ENCODE measurements around the gene MROH8. TPM values are rescaled to one million over a fixed set of nuclear protein-coding genes. Genes with fewer than 3 reads are reported as not detected.
A peak's percentile ranks its signal among the peaks of the same experiment; 100 is the strongest.

Gene MROH8
- total and polyA plus RNA-seq, 8 donors: 0.43 to 6.4 (median 1.8) TPM; not detected in 1

DNA sequence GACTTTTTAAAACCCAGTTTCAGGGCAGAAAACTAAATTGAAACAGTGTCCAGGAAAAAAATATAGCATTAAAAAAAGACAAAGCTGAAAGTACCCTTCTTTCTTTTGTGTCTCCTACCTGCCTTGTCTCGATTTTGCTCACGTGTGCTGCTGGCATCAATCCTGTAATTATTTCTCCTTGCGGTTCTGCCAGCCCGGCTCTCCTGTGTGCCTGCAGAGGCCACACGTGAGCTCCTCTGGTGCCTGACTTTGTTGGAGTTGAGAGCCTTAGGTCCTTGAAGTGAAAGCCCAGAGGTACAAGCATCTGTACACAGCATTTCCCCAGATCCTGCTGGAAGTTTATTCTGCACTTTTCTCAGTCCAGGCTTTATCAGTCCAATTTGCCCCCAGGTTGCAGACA, 45.8 kb upstream of the MROH8 start:
- Histone ChIP-seq H3K4me3 (no peak overlapping the region), H3K36me3 (peaks cover 66 to 87% (median 78%) of the 10 kb centered on the region in 4 donors), H3K4me1 (peaks cover 12 to 63% (median 42%) of the 10 kb centered on the region in 4 donors), H3K27me3 (no peaks in the 10 kb centered on the region), H3K9me3 (no peaks in the 10 kb centered on the region), H3K27ac (no peak overlapping the region)
- 50 to 76% (median 56%) methylated on average over 5 of the region's 5 CpGs for WGBS, 5 donors
- intact Hi-C loops (cut with DNase I; ENCODE audit: low total_unique reads): no loop called here
- DNase-seq: peak in 1 of 2 donors; percentile 59
- TF ChIP-seq, protein P1, sequence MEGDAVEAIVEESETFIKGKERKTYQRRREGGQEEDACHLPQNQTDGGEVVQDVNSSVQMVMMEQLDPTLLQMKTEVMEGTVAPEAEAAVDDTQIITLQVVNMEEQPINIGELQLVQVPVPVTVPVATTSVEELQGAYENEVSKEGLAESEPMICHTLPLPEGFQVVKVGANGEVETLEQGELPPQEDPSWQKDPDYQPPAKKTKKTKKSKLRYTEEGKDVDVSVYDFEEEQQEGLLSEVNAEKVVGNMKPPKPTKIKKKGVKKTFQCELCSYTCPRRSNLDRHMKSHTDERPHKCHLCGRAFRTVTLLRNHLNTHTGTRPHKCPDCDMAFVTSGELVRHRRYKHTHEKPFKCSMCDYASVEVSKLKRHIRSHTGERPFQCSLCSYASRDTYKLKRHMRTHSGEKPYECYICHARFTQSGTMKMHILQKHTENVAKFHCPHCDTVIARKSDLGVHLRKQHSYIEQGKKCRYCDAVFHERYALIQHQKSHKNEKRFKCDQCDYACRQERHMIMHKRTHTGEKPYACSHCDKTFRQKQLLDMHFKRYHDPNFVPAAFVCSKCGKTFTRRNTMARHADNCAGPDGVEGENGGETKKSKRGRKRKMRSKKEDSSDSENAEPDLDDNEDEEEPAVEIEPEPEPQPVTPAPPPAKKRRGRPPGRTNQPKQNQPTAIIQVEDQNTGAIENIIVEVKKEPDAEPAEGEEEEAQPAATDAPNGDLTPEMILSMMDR (IDR thresholded peaks at IDR 0.05): no peak
- no peak for TF ChIP-seq EP300 (IDR thresholded peaks at IDR 0.05)

DNA sequence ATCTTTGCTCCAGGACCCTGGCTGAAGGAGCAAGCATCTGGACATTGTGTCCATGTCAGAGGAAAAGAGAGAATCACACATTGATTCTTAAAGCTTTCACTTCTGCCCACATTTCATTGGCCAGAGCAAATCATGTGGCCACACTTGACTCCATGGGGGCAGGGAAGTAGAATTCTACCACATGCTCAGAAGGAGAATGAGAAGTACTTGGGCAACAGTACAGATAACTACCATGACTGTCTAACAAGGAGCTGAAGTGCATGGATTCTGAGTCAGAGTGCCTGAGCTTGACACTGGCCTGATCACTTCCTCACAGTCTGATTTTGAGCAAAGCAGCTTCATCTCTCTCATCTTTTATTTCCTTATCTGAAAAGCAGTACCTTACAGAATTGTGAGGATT, 43.7 kb upstream of the MROH8 start:
- intact Hi-C loops (cut with DNase I; ENCODE audit: low total_unique reads): no loop called here
- H3K27ac ChIP-seq: no peak overlapping the region
- no peak overlapping the region for H3K4me3 ChIP-seq
- no peaks in the 10 kb centered on the region for H3K27me3 ChIP-seq
- peaks cover 12 to 59% (median 41%) of the 10 kb centered on the region in 4 donors for H3K4me1 ChIP-seq
- TF ChIP-seq, protein P1 (IDR thresholded peaks at IDR 0.05): no peak
- peak in 1 of 3 donors; percentile 18 for TF ChIP-seq POLR2AphosphoS5 (IDR thresholded peaks at IDR 0.05)
- peak in 1 of 2 donors; percentile 38 for DNase-seq
- peaks cover 49 to 87% (median 75%) of the 10 kb centered on the region in 4 donors for H3K36me3 ChIP-seq
- no peaks in the 10 kb centered on the region for H3K9me3 ChIP-seq

DNA sequence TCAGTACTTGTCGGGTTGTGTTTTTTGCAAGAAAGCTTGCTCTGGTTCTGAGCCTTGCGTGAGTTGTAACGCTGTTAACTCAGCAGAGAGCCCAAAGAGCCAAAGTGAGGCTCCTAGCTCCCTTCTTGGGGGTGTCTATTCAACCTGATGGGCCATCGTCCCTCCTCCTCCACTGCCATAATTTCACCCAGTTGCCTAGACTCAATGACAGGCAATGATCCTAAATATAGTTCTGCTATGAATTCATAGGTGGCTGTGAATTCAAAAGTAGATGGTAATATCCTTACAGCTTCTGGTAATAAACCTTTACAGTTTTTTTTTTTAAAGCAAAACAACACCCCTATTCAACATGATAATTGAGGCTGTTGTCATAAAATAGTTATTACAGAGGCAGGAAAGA, 42.7 kb upstream of the MROH8 start:
- H3K9me3 ChIP-seq: no peaks in the 10 kb centered on the region
- peaks cover 43 to 87% (median 75%) of the 10 kb centered on the region in 4 donors for H3K36me3 ChIP-seq
- no peaks in the 10 kb centered on the region for H3K27me3 ChIP-seq

DNA sequence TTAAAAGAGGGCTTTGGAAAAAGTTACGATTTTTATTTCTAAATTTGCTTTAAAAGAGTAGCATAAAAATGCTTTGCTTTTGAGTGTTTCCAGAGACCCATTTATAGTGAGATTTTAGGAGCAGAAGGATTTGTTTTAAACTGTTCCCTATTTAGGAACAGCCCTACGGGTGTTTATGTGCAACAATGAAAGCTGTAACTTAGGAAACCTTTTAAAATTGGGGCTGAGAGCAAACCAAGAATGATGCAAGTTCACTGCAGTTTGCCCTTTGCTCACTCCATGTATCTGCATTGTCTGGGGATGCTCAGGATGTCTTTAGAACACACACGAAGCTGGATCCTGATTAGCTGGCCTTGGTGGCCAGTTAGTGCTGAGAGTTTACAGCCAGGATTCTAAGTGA, 41.4 kb upstream of the MROH8 start:
- intact Hi-C loops (cut with DNase I; ENCODE audit: low total_unique reads): no loop called here
- no peaks in the 10 kb centered on the region for H3K9me3 ChIP-seq
- peaks cover 7 to 42% (median 31%) of the 10 kb centered on the region in 4 donors for H3K4me1 ChIP-seq
- TF ChIP-seq POLR2AphosphoS5 (IDR thresholded peaks at IDR 0.05): no peak
- TF ChIP-seq POLR2A (IDR thresholded peaks at IDR 0.05): no peak
- TF ChIP-seq EP300 (IDR thresholded peaks at IDR 0.05): no peak
- TF ChIP-seq, protein P1 (IDR thresholded peaks at IDR 0.05): no peak
- peak overlapping the region in 1 of 5 donors; percentile 5 for H3K27ac ChIP-seq
- 58 to 81% (median 69%) methylated on average over 3 of the region's 3 CpGs for WGBS, 5 donors
- no peaks in the 10 kb centered on the region for H3K27me3 ChIP-seq
- no peak overlapping the region for H3K4me3 ChIP-seq
- peaks cover 40 to 87% (median 75%) of the 10 kb centered on the region in 4 donors for H3K36me3 ChIP-seq
- DNase-seq: peak in 1 of 2 donors; percentile 27

More for the DNA sequence above, 42.7 kb upstream of the MROH8 start:
- Histone ChIP-seq H3K4me3 (no peak overlapping the region), H3K4me1 (peaks cover 7 to 49% (median 36%) of the 10 kb centered on the region in 4 donors), H3K27ac (peak overlapping the region in 2 of 5 donors; percentile 3 to 21)
- WGBS, 5 donors: 83 to 95% (median 89%) methylated on average over 4 of the region's 4 CpGs
- DNase-seq: no peak
- TF ChIP-seq EP300 (IDR thresholded peaks at IDR 0.05) (no peak), POLR2A (IDR thresholded peaks at IDR 0.05) (no peak), POLR2AphosphoS5 (IDR thresholded peaks at IDR 0.05) (no peak)
- TF ChIP-seq, protein P1 (IDR thresholded peaks at IDR 0.05): no peak
- intact Hi-C loops (cut with DNase I; ENCODE audit: low total_unique reads): no loop called here
